ENCODE measurements around the gene BRSK1.
A peak's percentile ranks its signal among the peaks of the same experiment; 100 is the strongest.
"Not testable (repeated sequence)": the region's sequence is repeated elsewhere in the genome, so short reads cannot be mapped to it uniquely, and the experiment has no call there.

BRSK1 gene

GRCh38 chr19:55328774-55329318 is 45.0 kb downstream of the BRSK1 start:
- DNase-seq (ENCODE audit: low spot score): not testable (repeated sequence)

- DNase-seq (ENCODE audit: low spot score): not testable (repeated sequence)
These were observed 46.0 kb downstream of the BRSK1 start for GRCh38 chr19:55329791-55330190.

GRCh38 chr19:55333870-55334269 is 50.1 kb downstream of the BRSK1 start:
- DNase-seq (ENCODE audit: low spot score): no peak

GRCh38 chr19:55336101-55336500 is 52.3 kb downstream of the BRSK1 start:
- DNase-seq (ENCODE audit: low spot score): no peak

GRCh38 chr19:55339105-55339888 is 55.5 kb downstream of the BRSK1 start, which contains the start of gene KMT5C:
Gene KMT5C (plus strand): TSS chr19:55339876. CDS start chr19:55341937, 2,061 bp downstream.
- peak; percentile 99 for DNase-seq (ENCODE audit: low spot score)

GRCh38 chr19:55339889-55340783 is 56.3 kb downstream of the BRSK1 start:
- DNase-seq (ENCODE audit: low spot score): no peak

GRCh38 chr19:55340784-55341147 is 57.0 kb downstream of the BRSK1 start:
- no peak for DNase-seq (ENCODE audit: low spot score)

GRCh38 chr19:55341171-55341588 is 57.4 kb downstream of the BRSK1 start:
- peak; percentile 65 for DNase-seq (ENCODE audit: low spot score)

GRCh38 chr19:55341595-55342531 is 58.1 kb downstream of the BRSK1 start:
- no peak for DNase-seq (ENCODE audit: low spot score)

GRCh38 chr19:55344444-55344843 is 60.6 kb downstream of the BRSK1 start:
- no peak for DNase-seq (ENCODE audit: low spot score)

- no peak for DNase-seq (ENCODE audit: low spot score)
These were observed 61.5 kb downstream of the BRSK1 start for GRCh38 chr19:55345101-55345817.

- DNase-seq (ENCODE audit: low spot score): no peak
These were observed 62.3 kb downstream of the BRSK1 start for GRCh38 chr19:55345818-55346724.

GRCh38 chr19:55346725-55347441 is 63.1 kb downstream of the BRSK1 start:
- DNase-seq (ENCODE audit: low spot score): no peak

- no peak for DNase-seq (ENCODE audit: low spot score)
These were observed 63.7 kb downstream of the BRSK1 start for GRCh38 chr19:55347442-55348009.

- DNase-seq (ENCODE audit: low spot score): no peak
These were observed 64.7 kb downstream of the BRSK1 start for GRCh38 chr19:55348317-55349034.

- DNase-seq (ENCODE audit: low spot score): no peak
These were observed 67.0 kb downstream of the BRSK1 start for GRCh38 chr19:55350620-55351315.

- DNase-seq (ENCODE audit: low spot score): no peak
These were observed 68.2 kb downstream of the BRSK1 start for GRCh38 chr19:55352040-55352439.

Measured in SK-N-DZ (cell line).